Kidney (tissue), 14 donors: Measurements from ENCODE around the gene ELOVL1. TPM values are rescaled to one million over a fixed set of nuclear protein-coding genes. Genes with fewer than 3 reads are reported as not detected.

ENCODE experiments used
- DNase-seq, 5 donors: peaks; one replicate each; pipeline ENCODE4 v3.0.0-alpha.2; 2013 to 2020
- FAIRE-seq: peaks from 2 replicates; lab custom pipeline; 2012; peaks lifted over from hg19 to GRCh38; lab: Jason Lieb, UNC
- H3K27ac ChIP-seq, 2 donors: one replicate each; pipeline ENCODE4 v1.7.0; 2013; ENCODE audit warnings: low read depth in 2 of 2, low read length in 2 of 2, inconsistent platforms in 1 of 2
- H3K27me3 ChIP-seq: one replicate; pipeline ENCODE4 v1.7.1; 2013; ENCODE audit warnings: low read length, inconsistent platforms; ENCODE audit not compliant: control insufficient read depth, insufficient read depth
- H3K36me3 ChIP-seq, 3 donors: one replicate each; pipeline versions ENCODE4 v1.7.0 to v1.7.1; 2013; ENCODE audit warnings: low read length in 3 of 3, control low read depth in 1 of 3, inconsistent platforms in 1 of 3; ENCODE audit not compliant: insufficient read depth in 3 of 3, control insufficient read depth in 2 of 3
- H3K4me1 ChIP-seq, 3 donors: one replicate each; pipeline versions ENCODE4 v1.7.0 to v1.7.1; 2013; ENCODE audit warnings: low read length in 3 of 3, inconsistent platforms in 1 of 3, low read depth in 1 of 3; ENCODE audit not compliant: control insufficient read depth in 2 of 3, insufficient read depth in 2 of 3
- H3K4me3 ChIP-seq, 3 donors: one replicate each; pipeline versions ENCODE4 v1.7.0 to v1.8.1; 2013; ENCODE audit warnings: low read length in 3 of 3, control low read depth in 1 of 3, inconsistent platforms in 1 of 3
- H3K9ac ChIP-seq, 3 donors: one replicate each; pipeline versions ENCODE4 v1.7.0 to v1.7.1; 2013; ENCODE audit warnings: low read length in 3 of 3, control low read depth in 1 of 3, inconsistent platforms in 1 of 3
- H3K9me3 ChIP-seq, 3 donors: one replicate each; pipeline versions ENCODE4 v1.7.0 to v1.7.1; 2013; ENCODE audit warnings: low read length in 3 of 3, control low read depth in 1 of 3, inconsistent platforms in 1 of 3; ENCODE audit not compliant: control insufficient read depth in 2 of 3, insufficient read depth in 1 of 3
- CTCF ChIP-seq: IDR thresholded peaks from 3 replicates; pipeline ENCODE4 v1.5.1; 2012; ENCODE audit warnings: mild to moderate bottlenecking, moderate library complexity, borderline replicate concordance; ENCODE audit not compliant: insufficient read depth; ENCODE audit errors: extremely low read depth
- intact Hi-C: fragments of 100-400 bp; cut with DNase I; formaldehyde crosslinking; loops from one replicate; pipeline ENCODE4 v1.11.1; 2022
- polyA plus RNA-seq: library from polyadenylated mRNA; stranded (reverse); fragments of 350-450 nt; fragmentation: Illumina TruSeq; extraction: RNeasy Lipid Tissue Mini Kit (QIAGEN cat#74804); gene quantifications from one replicate; pipeline ENCODE4 v1.2.3, GENCODE V29; 2014; ENCODE audit warnings: low read depth, low replicate concordance; ENCODE audit not compliant: insufficient read depth
- total RNA-seq: library from RNA; stranded (reverse); fragmentation: NEBNext Ultra II Directional; extraction: Animal tissue kit (Norgen Biotek cat#: 25700); gene quantifications from one replicate; pipeline ENCODE4 v1.2.1, GENCODE V29; 2021
- donor health status: control.
- donor health status: control.
- donor health status: control.
- donor health status: control.
- donor health status: control.
- donor health status: DM: yes; HTN: yes; CAD: no.
- donor health status: Normal renal cell carcinoma (clear cell type).

ELOVL1 gene
- total and polyA plus RNA-seq, 2 donors from 2014 or later = 85.1 to 86.0 TPM

- Histone ChIP-seq H3K36me3 (no peaks in the 10 kb centered on the region), H3K4me1 (peaks cover 3 to 14% (median 5%) of the 10 kb centered on the region in 3 donors), H3K9ac (no peak overlapping the region), H3K27ac (no peak overlapping the region), H3K9me3 (no peaks in the 10 kb centered on the region), H3K4me3 (no peak overlapping the region), H3K27me3 (no peaks in the 10 kb centered on the region)
- intact Hi-C loops = no loop called here
- DNase-seq (no peak), FAIRE-seq (no peak)
- TF ChIP-seq CTCF = no peak
Measured at GRCh38 chr1:43345120-43345519, 22.7 kb downstream of the ELOVL1 start.

DNA sequence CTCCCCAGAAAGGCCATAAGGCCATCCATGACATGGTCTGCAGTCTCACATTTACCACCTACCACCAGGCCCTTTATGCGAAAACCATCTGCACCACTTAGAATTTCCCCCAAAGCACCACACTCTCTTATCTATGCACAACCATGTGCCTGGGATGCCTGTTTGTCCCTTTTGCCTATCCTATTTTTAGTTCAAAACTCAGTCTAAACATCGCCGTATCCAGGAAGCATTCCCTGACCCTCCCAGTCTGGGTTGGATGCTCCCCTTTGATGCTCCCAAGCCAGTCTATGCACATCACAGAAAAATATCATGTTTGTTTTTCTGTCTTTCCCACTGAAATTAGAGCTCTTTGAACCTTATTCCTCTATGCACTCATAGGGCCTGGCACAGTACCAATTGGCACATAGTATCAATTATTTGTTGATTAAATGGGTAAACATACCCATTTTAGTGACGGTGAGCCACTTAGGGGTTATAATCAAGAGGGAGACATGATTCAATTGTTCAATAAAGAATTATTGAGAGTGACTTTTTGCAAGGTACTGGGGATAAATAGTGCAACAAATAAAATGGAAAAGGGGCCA lies 23.5 kb downstream of the ELOVL1 start:
- H3K9me3 ChIP-seq = no peaks in the 10 kb centered on the region
- H3K4me3 ChIP-seq = no peak overlapping the region
- H3K36me3 ChIP-seq = no peaks in the 10 kb centered on the region
- intact Hi-C loops = no loop called here
- no peak overlapping the region for H3K27ac ChIP-seq
- no peak overlapping the region for H3K9ac ChIP-seq
- peaks cover 0 to 8% (median 0%) of the 10 kb centered on the region in 3 donors for H3K4me1 ChIP-seq
- FAIRE-seq (no peak), DNase-seq (no peak)
- no peak for TF ChIP-seq CTCF
- H3K27me3 ChIP-seq = no peaks in the 10 kb centered on the region

- Histone ChIP-seq H3K27me3 (no peaks in the 10 kb centered on the region), H3K27ac (no peak overlapping the region), H3K4me1 (no peaks in the 10 kb centered on the region), H3K9ac (no peak overlapping the region), H3K4me3 (no peak overlapping the region), H3K36me3 (no peaks in the 10 kb centered on the region), H3K9me3 (no peaks in the 10 kb centered on the region)
- DNase-seq = no peak
- TF ChIP-seq CTCF = no peak
- FAIRE-seq = no peak
- intact Hi-C loops = no loop called here
Measured at GRCh38 chr1:43340559-43340958, 27.3 kb downstream of the ELOVL1 start.
